ENCODE measurements around the gene MDH1B.

The MDH1B gene

DNA sequence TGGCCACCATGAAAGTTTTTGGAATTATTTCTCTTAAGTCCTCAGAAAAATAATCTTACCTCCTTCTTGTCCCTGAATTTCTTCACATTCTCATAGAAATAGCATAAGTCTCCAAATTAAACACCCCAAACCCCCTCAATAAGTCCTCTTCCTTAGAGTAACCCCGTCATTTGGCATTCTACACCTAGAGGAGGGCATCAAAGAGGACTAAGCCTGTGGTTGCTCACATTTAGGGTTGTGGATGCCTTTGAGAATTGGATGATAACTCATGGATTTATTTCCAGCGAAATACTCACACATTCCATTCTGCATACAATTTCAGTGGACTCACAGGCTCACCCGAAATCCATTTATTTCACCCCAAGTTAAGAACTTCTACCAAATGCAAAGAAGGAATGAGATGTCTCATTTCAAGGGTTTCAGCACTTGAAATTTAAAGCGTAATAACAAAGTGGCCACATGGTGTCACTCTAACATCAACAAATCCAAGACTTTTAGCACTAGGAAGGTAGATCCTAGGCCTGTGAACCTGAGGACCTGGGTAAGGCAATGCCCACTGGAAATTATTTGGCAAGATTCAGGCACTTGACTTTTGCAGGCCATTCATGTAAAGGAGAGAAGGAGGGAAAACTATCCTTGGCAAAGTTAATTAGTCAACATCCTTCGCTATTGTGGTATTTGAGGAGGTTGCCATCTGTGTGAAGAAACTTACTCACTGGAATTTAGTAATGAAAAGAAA, 71.6 kb downstream of the MDH1B start:
- FAIRE-seq: peak; percentile 75

DNA sequence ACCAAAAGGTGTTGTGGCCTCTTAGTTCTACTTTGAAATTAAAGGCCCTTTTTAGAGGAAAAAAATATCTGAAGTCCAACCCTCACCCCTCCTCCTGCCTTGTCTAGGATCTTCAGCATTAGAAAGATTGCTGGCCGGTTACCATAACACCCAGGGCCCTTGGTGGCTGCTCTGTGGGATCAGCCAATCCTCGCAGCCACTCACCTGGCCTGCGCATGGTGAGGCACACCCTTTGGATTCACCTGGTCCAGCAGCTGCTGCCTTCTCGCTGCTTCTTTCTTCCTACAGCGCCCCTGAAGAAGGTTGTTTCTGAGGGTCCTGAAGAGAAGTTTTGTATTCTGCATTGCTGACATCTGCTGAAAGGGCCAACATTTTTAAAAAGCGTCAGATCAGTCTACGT, 72.2 kb downstream of the MDH1B start:
- no peak for FAIRE-seq

DNA sequence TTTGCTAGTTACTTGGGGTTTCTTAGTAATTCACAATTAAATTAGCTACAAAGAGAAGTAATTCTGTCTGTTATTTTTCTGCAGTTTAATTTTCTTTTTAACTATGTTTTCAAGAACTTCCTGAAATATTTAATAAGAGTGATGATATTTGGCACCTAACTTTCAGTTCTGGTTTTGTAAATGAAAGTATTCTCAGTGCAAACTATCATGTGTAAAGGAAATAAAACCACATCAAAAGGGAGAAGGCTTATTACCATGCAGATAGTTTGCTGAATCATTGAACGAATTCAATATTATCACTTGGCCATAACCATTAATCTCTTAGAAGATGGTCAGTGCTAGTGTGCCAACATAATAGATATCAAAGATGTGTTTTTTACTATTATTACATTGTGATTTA, 76.1 kb downstream of the MDH1B start:
- FAIRE-seq: no peak

DNA sequence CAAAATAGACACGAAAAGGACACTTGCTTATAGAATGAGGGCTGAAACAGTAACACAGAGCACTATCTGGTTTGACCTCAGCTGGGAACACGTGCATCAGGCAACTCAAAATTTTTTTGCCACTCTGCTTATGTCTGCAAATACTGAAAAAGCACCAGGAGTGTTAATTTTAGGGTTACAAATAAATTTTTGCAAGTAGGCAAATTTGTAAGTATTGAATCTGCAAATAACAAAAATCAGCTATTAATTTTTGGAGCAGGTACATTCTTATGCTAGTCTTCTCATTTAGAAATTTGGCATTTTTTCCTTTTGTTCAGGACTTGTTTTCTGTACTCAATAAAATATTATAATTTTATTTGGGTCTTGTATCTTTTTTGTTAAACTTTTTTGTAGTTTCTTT, 76.7 kb downstream of the MDH1B start:
- no peak for FAIRE-seq

All from A204.1 (cell line).